ENCODE data around the gene BNIP2.
"Not testable (repeated sequence)": the region's sequence is repeated elsewhere in the genome, so short reads cannot be mapped to it uniquely, and the experiment has no call there.

BNIP2 gene

GRCh38 chr15:59701880-59702279 is 12.8 kb upstream of the BNIP2 start:
- no peaks in the 10 kb centered on the region for H3K9me3 Mint-ChIP-seq
- no peaks in the 10 kb centered on the region for H3K36me3 Mint-ChIP-seq (ENCODE audit: low read depth)
- H3K4me3 Mint-ChIP-seq = no peak overlapping the region
- H3K4me1 Mint-ChIP-seq (ENCODE audit: low read depth) = no peaks in the 10 kb centered on the region
- peaks cover 32% of the 10 kb centered on the region for H3K27me3 Mint-ChIP-seq (ENCODE audit: low read depth)
- no peak for DNase-seq (ENCODE audit: low spot score)
- no peak overlapping the region for H3K27ac Mint-ChIP-seq

- H3K36me3 Mint-ChIP-seq (ENCODE audit: low read depth) = no peaks in the 10 kb centered on the region
- H3K4me1 Mint-ChIP-seq (ENCODE audit: low read depth) = no peaks in the 10 kb centered on the region
- H3K9me3 Mint-ChIP-seq = no peaks in the 10 kb centered on the region
- no peak for DNase-seq (ENCODE audit: low spot score)
- H3K27ac Mint-ChIP-seq = no peak overlapping the region
- H3K27me3 Mint-ChIP-seq (ENCODE audit: low read depth) = peaks cover 27% of the 10 kb centered on the region
- H3K4me3 Mint-ChIP-seq = no peak overlapping the region
Observed at GRCh38 chr15:59699810-59700431, 10.8 kb upstream of the BNIP2 start.

- not testable (repeated sequence) for H3K36me3 Mint-ChIP-seq (ENCODE audit: low read depth); H3K9me3 Mint-ChIP-seq; DNase-seq (ENCODE audit: low spot score); H3K4me3 Mint-ChIP-seq; H3K4me1 Mint-ChIP-seq (ENCODE audit: low read depth); H3K27ac Mint-ChIP-seq
- peaks cover 18% of the 10 kb centered on the region for H3K27me3 Mint-ChIP-seq (ENCODE audit: low read depth)
Observed at GRCh38 chr15:59698065-59698464, 8.9 kb upstream of the BNIP2 start.

- H3K27me3 Mint-ChIP-seq (ENCODE audit: low read depth) = peaks cover 9% of the 10 kb centered on the region
- H3K27ac Mint-ChIP-seq = no peak overlapping the region
- no peak overlapping the region for H3K4me3 Mint-ChIP-seq
- no peak for DNase-seq (ENCODE audit: low spot score)
- no peaks in the 10 kb centered on the region for H3K36me3 Mint-ChIP-seq (ENCODE audit: low read depth)
- no peaks in the 10 kb centered on the region for H3K9me3 Mint-ChIP-seq
- H3K4me1 Mint-ChIP-seq (ENCODE audit: low read depth) = peaks cover under 1% of the 10 kb centered on the region
Observed at GRCh38 chr15:59696332-59696731, 7.2 kb upstream of the BNIP2 start.

- no peak overlapping the region for H3K27ac Mint-ChIP-seq
- no peaks in the 10 kb centered on the region for H3K36me3 Mint-ChIP-seq (ENCODE audit: low read depth)
Observed at GRCh38 chr15:59694779-59695178, 5.7 kb upstream of the BNIP2 start.

GRCh38 chr15:59691194-59691805 is 2.2 kb upstream of the BNIP2 start:
- Mint-ChIP-seq H3K9me3 (no peaks in the 10 kb centered on the region), H3K27ac (peak overlapping the region; percentile 52), H3K4me3 (peak overlapping the region; percentile 57), H3K27me3 (ENCODE audit: low read depth) (no peaks in the 10 kb centered on the region), H3K4me1 (ENCODE audit: low read depth) (peaks cover 23% of the 10 kb centered on the region), H3K36me3 (ENCODE audit: low read depth) (peaks cover 10% of the 10 kb centered on the region)
- no peak for DNase-seq (ENCODE audit: low spot score)

More at GRCh38 chr15:59694779-59695178, 5.7 kb upstream of the BNIP2 start:
- no peak overlapping the region for H3K4me3 Mint-ChIP-seq
- H3K9me3 Mint-ChIP-seq = no peaks in the 10 kb centered on the region
- no peak for DNase-seq (ENCODE audit: low spot score)
- peaks cover 8% of the 10 kb centered on the region for H3K4me1 Mint-ChIP-seq (ENCODE audit: low read depth)
- peaks cover 2% of the 10 kb centered on the region for H3K27me3 Mint-ChIP-seq (ENCODE audit: low read depth)

- Mint-ChIP-seq H3K36me3 (ENCODE audit: low read depth) (peaks cover 19% of the 10 kb centered on the region), H3K9me3 (no peaks in the 10 kb centered on the region), H3K4me1 (ENCODE audit: low read depth) (peaks cover 33% of the 10 kb centered on the region), H3K27me3 (ENCODE audit: low read depth) (no peaks in the 10 kb centered on the region), H3K4me3 (peak overlapping the region; percentile 94), H3K27ac (peak overlapping the region; percentile 93)
- peak; percentile 61 for DNase-seq (ENCODE audit: low spot score)
Observed at GRCh38 chr15:59689626-59690236, 611 bp upstream of the BNIP2 start.

GRCh38 chr15:59688423-59688781 is 718 bp downstream of the BNIP2 start:
- Mint-ChIP-seq H3K27me3 (ENCODE audit: low read depth) (no peaks in the 10 kb centered on the region), H3K27ac (peak overlapping the region; percentile 93), H3K4me1 (ENCODE audit: low read depth) (peaks cover 39% of the 10 kb centered on the region), H3K36me3 (ENCODE audit: low read depth) (peaks cover 23% of the 10 kb centered on the region), H3K4me3 (peak overlapping the region; percentile 94), H3K9me3 (no peaks in the 10 kb centered on the region)
- DNase-seq (ENCODE audit: low spot score) = no peak

- H3K4me3 Mint-ChIP-seq = peak overlapping the region; percentile 94
- peaks cover 42% of the 10 kb centered on the region for H3K4me1 Mint-ChIP-seq (ENCODE audit: low read depth)
Observed at GRCh38 chr15:59687836-59688235, 1.3 kb downstream of the BNIP2 start.

GRCh38 chr15:59686389-59686788 is 2.7 kb downstream of the BNIP2 start:
- no peak for DNase-seq (ENCODE audit: low spot score)
- H3K27me3 Mint-ChIP-seq (ENCODE audit: low read depth) = no peaks in the 10 kb centered on the region
- H3K36me3 Mint-ChIP-seq (ENCODE audit: low read depth) = peaks cover 33% of the 10 kb centered on the region
- H3K4me1 Mint-ChIP-seq (ENCODE audit: low read depth) = peaks cover 43% of the 10 kb centered on the region
- peak overlapping the region; percentile 70 for H3K27ac Mint-ChIP-seq
- H3K4me3 Mint-ChIP-seq = peak overlapping the region; percentile 94
- no peaks in the 10 kb centered on the region for H3K9me3 Mint-ChIP-seq

More at GRCh38 chr15:59687836-59688235, 1.3 kb downstream of the BNIP2 start:
- Mint-ChIP-seq H3K27me3 (ENCODE audit: low read depth) (no peaks in the 10 kb centered on the region), H3K36me3 (ENCODE audit: low read depth) (peaks cover 28% of the 10 kb centered on the region), H3K9me3 (no peaks in the 10 kb centered on the region), H3K27ac (peak overlapping the region; percentile 93)
- no peak for DNase-seq (ENCODE audit: low spot score)

GRCh38 chr15:59685737-59686297 is 3.3 kb downstream of the BNIP2 start:
- Mint-ChIP-seq H3K9me3 (no peaks in the 10 kb centered on the region), H3K27ac (peak overlapping the region; percentile 70), H3K27me3 (ENCODE audit: low read depth) (no peaks in the 10 kb centered on the region), H3K4me1 (ENCODE audit: low read depth) (peaks cover 38% of the 10 kb centered on the region), H3K36me3 (ENCODE audit: low read depth) (peaks cover 35% of the 10 kb centered on the region), H3K4me3 (peak overlapping the region; percentile 94)
- no peak for DNase-seq (ENCODE audit: low spot score)

GRCh38 chr15:59680870-59681269 is 8.2 kb downstream of the BNIP2 start:
- no peak for DNase-seq (ENCODE audit: low spot score)
- Mint-ChIP-seq H3K27ac (no peak overlapping the region), H3K36me3 (ENCODE audit: low read depth) (peaks cover 55% of the 10 kb centered on the region)

GRCh38 chr15:59680346-59680745 is 8.8 kb downstream of the BNIP2 start:
- no peak overlapping the region for H3K27ac Mint-ChIP-seq

More at GRCh38 chr15:59680870-59681269, 8.2 kb downstream of the BNIP2 start:
- Mint-ChIP-seq H3K9me3 (no peaks in the 10 kb centered on the region), H3K27me3 (ENCODE audit: low read depth) (no peaks in the 10 kb centered on the region), H3K4me1 (ENCODE audit: low read depth) (peaks cover 27% of the 10 kb centered on the region), H3K4me3 (no peak overlapping the region)

GRCh38 chr15:59678620-59679019 is 10.5 kb downstream of the BNIP2 start:
- H3K27me3 Mint-ChIP-seq (ENCODE audit: low read depth) = no peaks in the 10 kb centered on the region
- H3K4me1 Mint-ChIP-seq (ENCODE audit: low read depth) = peaks cover 15% of the 10 kb centered on the region
- H3K36me3 Mint-ChIP-seq (ENCODE audit: low read depth) = peaks cover 57% of the 10 kb centered on the region
- DNase-seq (ENCODE audit: low spot score) = no peak
- H3K4me3 Mint-ChIP-seq = no peak overlapping the region
- H3K9me3 Mint-ChIP-seq = no peaks in the 10 kb centered on the region
- H3K27ac Mint-ChIP-seq = peak overlapping the region; percentile 83

More at GRCh38 chr15:59680346-59680745, 8.8 kb downstream of the BNIP2 start:
- Mint-ChIP-seq H3K36me3 (ENCODE audit: low read depth) (peaks cover 56% of the 10 kb centered on the region), H3K4me1 (ENCODE audit: low read depth) (peaks cover 22% of the 10 kb centered on the region), H3K9me3 (no peaks in the 10 kb centered on the region), H3K4me3 (no peak overlapping the region), H3K27me3 (ENCODE audit: low read depth) (no peaks in the 10 kb centered on the region)
- DNase-seq (ENCODE audit: low spot score) = no peak
